Measurements from ENCODE around the gene DOC2A. TPM values are rescaled to one million over a fixed set of nuclear protein-coding genes. Genes with fewer than 3 reads are reported as not detected.

The DOC2A gene
- total RNA-seq, 1 donor from 2014 or later: 0.15 TPM

- DNase-seq (ENCODE audit: low spot score): no peak
- ATAC-seq: peak; percentile 77
Measured at GRCh38 chr16:30005341-30006094, 5.3 kb downstream of the DOC2A start.

- DNase-seq (ENCODE audit: low spot score): no peak
- peak; percentile 48 for ATAC-seq
Measured at GRCh38 chr16:30004811-30005242, 6.0 kb downstream of the DOC2A start.

GRCh38 chr16:30004424-30004776, 6.4 kb downstream of the DOC2A start:
- no peak for DNase-seq (ENCODE audit: low spot score)

GRCh38 chr16:30003670-30004423, 7.0 kb downstream of the DOC2A start:
- ATAC-seq: no peak
- DNase-seq (ENCODE audit: low spot score): no peak

More at GRCh38 chr16:30004424-30004776, 6.4 kb downstream of the DOC2A start:
- no peak for ATAC-seq

- no peak for DNase-seq (ENCODE audit: low spot score)
- no peak for ATAC-seq
Measured at GRCh38 chr16:30002614-30003346, 8.0 kb downstream of the DOC2A start.

GRCh38 chr16:30000735-30001631, 9.8 kb downstream of the DOC2A start:
- DNase-seq (ENCODE audit: low spot score): no peak

GRCh38 chr16:29999605-30000004, 11.2 kb downstream of the DOC2A start:
- ATAC-seq (no peak), DNase-seq (ENCODE audit: low spot score) (no peak)

More at GRCh38 chr16:30000735-30001631, 9.8 kb downstream of the DOC2A start:
- no peak for ATAC-seq

- no peak for ATAC-seq
- no peak for DNase-seq (ENCODE audit: low spot score)
Measured at GRCh38 chr16:29996766-29997250, 14.0 kb downstream of the DOC2A start.

- DNase-seq (ENCODE audit: low spot score): peak; percentile 99
Measured at GRCh38 chr16:29995911-29996765, 14.7 kb downstream of the DOC2A start, which contains the start of gene INO80E. INO80E (plus strand) TSS chr16:29996241; CDS start chr16:29996311, 70 bp downstream.

GRCh38 chr16:29995324-29995910, 15.4 kb downstream of the DOC2A start, which contains the start of gene HIRIP3:
HIRIP3 (minus strand) TSS chr16:29995617; CDS start chr16:29995605, 12 bp downstream.
- DNase-seq (ENCODE audit: low spot score): peak; percentile 91

More at GRCh38 chr16:29995911-29996765, 14.7 kb downstream of the DOC2A start, which contains the start of gene INO80E:
- ATAC-seq: peak; percentile 96

GRCh38 chr16:29994600-29995323, 16.1 kb downstream of the DOC2A start:
- ATAC-seq (peak; percentile 78), DNase-seq (ENCODE audit: low spot score) (no peak)

More at GRCh38 chr16:29995324-29995910, 15.4 kb downstream of the DOC2A start, which contains the start of gene HIRIP3:
- ATAC-seq: peak; percentile 70

GRCh38 chr16:29993903-29994599, 16.8 kb downstream of the DOC2A start:
- DNase-seq (ENCODE audit: low spot score) (no peak), ATAC-seq (no peak)

GRCh38 chr16:29993191-29993902, 17.5 kb downstream of the DOC2A start:
- DNase-seq (ENCODE audit: low spot score) (no peak), ATAC-seq (no peak)

- DNase-seq (ENCODE audit: low spot score) (no peak), ATAC-seq (no peak)
Measured at GRCh38 chr16:29992344-29992967, 18.4 kb downstream of the DOC2A start.

GRCh38 chr16:29991571-29991904, 19.3 kb downstream of the DOC2A start:
- no peak for DNase-seq (ENCODE audit: low spot score)
- ATAC-seq: no peak

GRCh38 chr16:29990883-29991570, 19.8 kb downstream of the DOC2A start:
- DNase-seq (ENCODE audit: low spot score): no peak
- ATAC-seq: no peak

All from left lobe of liver (tissue), 2 donors.